Esophagus muscularis mucosa (tissue), 4 donors: ENCODE measurements around the gene PNMA6F.
"Not testable (repeated sequence)": the region's sequence is repeated elsewhere in the genome, so short reads cannot be mapped to it uniquely, and the experiment has no call there.

Source experiments
- CTCF ChIP-seq, 3 experiments: fragments of 200-600 bp in 2 of 3; fragments of 450-650 bp in 1 of 3; sonication (generic) in 2 of 3; IDR thresholded peaks; one replicate each; pipeline ENCODE4 v1.5.1; 2017 to 2019; ENCODE audit warnings: antibody characterized with exemption in 3 of 3, mild to moderate bottlenecking in 2 of 3, moderate library complexity in 1 of 3
- EP300 ChIP-seq: sonication (generic); formaldehyde crosslinking; IDR thresholded peaks from one replicate; pipeline ENCODE4 v1.6.1; 2017; ENCODE audit warnings: antibody characterized with exemption
- POLR2A ChIP-seq: fragments of 450-650 bp; IDR thresholded peaks from one replicate; pipeline ENCODE4 v1.6.1; 2017; ENCODE audit warnings: antibody characterized with exemption, moderate library complexity, mild to moderate bottlenecking, low read depth
- POLR2AphosphoS5 ChIP-seq, 2 donors: sonication (generic); formaldehyde crosslinking; IDR thresholded peaks; one replicate each; pipeline ENCODE4 v1.6.1; 2017; ENCODE audit warnings: antibody characterized with exemption in 2 of 2

- TF ChIP-seq CTCF (IDR thresholded peaks at IDR 0.05); POLR2A; EP300; POLR2AphosphoS5 (IDR thresholded peaks at IDR 0.05): not testable (repeated sequence)
Measured at GRCh38 chrX:153320047-153320443, 1.5 kb downstream of the PNMA6F start.
